Neural progenitor cell (in vitro differentiated cells): ENCODE results near the gene PDGFRA. TPM values are rescaled to one million over a fixed set of nuclear protein-coding genes. Genes with fewer than 3 reads are reported as not detected.

Experiments used
- DNase-seq: peaks from one replicate; pipeline ENCODE4 v3.0.0-alpha.2; 2016; ENCODE audit warnings: low spot score
- H2AFZ ChIP-seq: fragments of 200-600 bp; sonication (generic); replicated peaks from 2 replicates; pipeline ENCODE4 v1.6.1; 2016; ENCODE audit warnings: antibody characterized with exemption
- H3F3A ChIP-seq: fragments of 200-600 bp; sonication (generic); 2 replicates; pipeline ENCODE4 v1.6.1; 2016; ENCODE audit warnings: antibody characterized with exemption, low read depth
- H3K27ac ChIP-seq: fragments of 200-600 bp; sonication (generic); 2 replicates; pipeline ENCODE4 v1.5.1; 2016; ENCODE audit warnings: mild to moderate bottlenecking
- H3K27me3 ChIP-seq: fragments of 200-600 bp; sonication (generic); 2 replicates; pipeline ENCODE4 v1.6.1; 2016; ENCODE audit warnings: mild to moderate bottlenecking, moderate library complexity
- H3K36me3 ChIP-seq: fragments of 200-600 bp; sonication (generic); 2 replicates; pipeline ENCODE4 v1.5.1; 2016
- H3K4me1 ChIP-seq: fragments of 200-600 bp; sonication (generic); 2 replicates; pipeline ENCODE4 v1.6.1; 2016; ENCODE audit warnings: mixed run types
- H3K4me2 ChIP-seq: fragments of 200-600 bp; sonication (generic); 2 replicates; pipeline ENCODE4 v1.6.1; 2016
- H3K4me3 ChIP-seq: fragments of 200-600 bp; sonication (generic); 2 replicates; pipeline ENCODE4 v1.5.1; 2016
- H3K79me2 ChIP-seq: fragments of 200-600 bp; sonication (generic); 2 replicates; pipeline ENCODE4 v1.6.1; 2016; ENCODE audit warnings: low read depth
- H3K9ac ChIP-seq: fragments of 200-600 bp; sonication (generic); 2 replicates; pipeline ENCODE4 v1.6.1; 2016
- H3K9me3 ChIP-seq: fragments of 200-600 bp; sonication (generic); 2 replicates; pipeline ENCODE4 v1.5.1; 2016; ENCODE audit warnings: low read depth
- H4K20me1 ChIP-seq: fragments of 200-600 bp; sonication (generic); 2 replicates; pipeline ENCODE4 v1.6.1; 2016; ENCODE audit warnings: low read depth
- H3K27ac Mint-ChIP-seq: 3 replicates; pipeline ENCODE4 v1.8.0; 2021; ENCODE audit warnings: mixed read lengths
- H3K27me3 Mint-ChIP-seq: 2 replicates; pipeline ENCODE4 v1.8.0; 2022; ENCODE audit warnings: low read depth, mild to moderate bottlenecking, inconsistent platforms, moderate library complexity, mixed read lengths; ENCODE audit not compliant: insufficient read depth
- H3K36me3 Mint-ChIP-seq: 3 replicates; pipeline ENCODE4 v1.8.0; 2021; ENCODE audit warnings: mixed read lengths
- H3K4me1 Mint-ChIP-seq: 3 replicates; pipeline ENCODE4 v1.8.0; 2021; ENCODE audit warnings: mixed read lengths
- H3K4me3 Mint-ChIP-seq: 3 replicates; pipeline ENCODE4 v1.8.0; 2021; ENCODE audit warnings: mild to moderate bottlenecking, moderate library complexity, mixed read lengths
- H3K9me3 Mint-ChIP-seq: 3 replicates; pipeline ENCODE4 v1.8.0; 2020; ENCODE audit warnings: mixed read lengths
- CTCF ChIP-seq: fragments of 200-600 bp; sonication (generic); IDR thresholded peaks from 2 replicates; pipeline ENCODE4 v1.5.1; 2017; ENCODE audit warnings: antibody characterized with exemption, mild to moderate bottlenecking
- EZH2 ChIP-seq: fragments of 200-600 bp; sonication (generic); IDR thresholded peaks from 2 replicates; pipeline ENCODE4 v1.6.1; 2017; ENCODE audit warnings: antibody characterized with exemption, mild to moderate bottlenecking, moderate library complexity
- EZH2phosphoT487 ChIP-seq: fragments of 200-600 bp; sonication (generic); IDR thresholded peaks from 2 replicates; pipeline ENCODE4 v1.6.1; 2017; ENCODE audit warnings: antibody characterized with exemption
- total RNA-seq: library from RNA; depleted of rRNA; stranded (reverse); fragments of >200 nt; gene quantifications from 2 replicates; pipeline ENCODE4 v1.2.3, GENCODE V29; 2015; ENCODE audit warnings: low replicate concordance

Gene PDGFRA
- total RNA-seq, 1 donor from 2014 or later: 2.1 TPM

DNA sequence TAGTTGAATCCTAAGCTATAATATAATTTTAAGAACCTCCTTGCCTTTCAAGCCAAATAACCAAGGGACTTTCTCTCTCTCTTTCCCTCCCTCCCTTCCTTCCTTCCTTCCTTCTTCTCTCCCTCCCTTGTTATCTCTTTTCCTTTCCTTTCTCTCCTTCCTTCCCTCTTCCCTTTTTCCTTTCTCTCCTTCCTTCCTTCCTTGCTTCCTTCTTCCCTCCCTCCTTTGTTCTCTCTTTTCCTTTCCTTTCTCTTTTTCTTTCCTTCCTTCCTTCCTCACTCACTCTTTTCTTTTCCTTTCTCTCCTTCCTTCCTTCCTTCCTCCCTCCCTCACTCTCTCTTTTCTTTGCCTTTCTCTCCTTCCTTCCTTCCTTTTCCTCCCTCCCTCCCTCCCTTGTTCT is 42.4 kb downstream of the PDGFRA start:
- Histone ChIP-seq H3K9ac (no peak overlapping the region), H4K20me1 (no peaks in the 10 kb centered on the region), H3K4me3 (no peak overlapping the region), H3K27ac (no peak overlapping the region), H3F3A (no peaks in the 10 kb centered on the region), H3K9me3 (no peaks in the 10 kb centered on the region), H2AFZ (no peak overlapping the region), H3K36me3 (no peaks in the 10 kb centered on the region), H3K79me2 (no peaks in the 10 kb centered on the region), H3K27me3 (no peaks in the 10 kb centered on the region), H3K4me1 (no peaks in the 10 kb centered on the region), H3K4me2 (no peak overlapping the region)
- no peak for DNase-seq
- peaks cover 14% of the 10 kb centered on the region for H3K36me3 Mint-ChIP-seq
- H3K4me1 Mint-ChIP-seq: no peaks in the 10 kb centered on the region
- TF ChIP-seq EZH2phosphoT487 (no peak), CTCF (no peak), EZH2 (no peak)
- H3K9me3 Mint-ChIP-seq: no peaks in the 10 kb centered on the region
- H3K4me3 Mint-ChIP-seq: no peak overlapping the region
- no peak overlapping the region for H3K27ac Mint-ChIP-seq
- peaks cover 4% of the 10 kb centered on the region for H3K27me3 Mint-ChIP-seq

DNA sequence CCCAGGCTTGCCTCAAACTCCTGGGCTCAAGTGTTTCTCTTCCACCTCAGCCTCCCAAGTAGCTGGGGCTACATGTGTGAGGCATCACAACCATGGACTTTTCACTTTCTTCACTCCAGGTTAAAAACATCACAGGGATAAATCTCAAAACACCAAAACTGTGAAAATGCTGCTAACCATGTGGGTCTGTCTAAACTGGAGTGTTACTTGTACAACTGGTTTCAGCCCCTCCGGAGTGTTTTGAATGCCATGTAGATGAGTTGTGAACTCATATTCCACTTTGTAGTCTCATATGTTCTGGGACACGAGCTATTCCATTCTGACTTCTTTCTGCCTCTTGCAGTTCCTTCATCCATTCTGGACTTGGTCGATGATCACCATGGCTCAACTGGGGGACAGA is 43.0 kb downstream of the PDGFRA start:
- H3K27ac ChIP-seq: no peak overlapping the region
- Mint-ChIP-seq H3K4me1 (peaks cover 1% of the 10 kb centered on the region), H3K27me3 (peaks cover 4% of the 10 kb centered on the region), H3K36me3 (peaks cover 14% of the 10 kb centered on the region), H3K27ac (no peak overlapping the region), H3K9me3 (no peaks in the 10 kb centered on the region), H3K4me3 (no peak overlapping the region)
- H3K27me3 ChIP-seq: no peaks in the 10 kb centered on the region
- H3K36me3 ChIP-seq: no peaks in the 10 kb centered on the region
- no peaks in the 10 kb centered on the region for H4K20me1 ChIP-seq
- DNase-seq: no peak
- no peak overlapping the region for H2AFZ ChIP-seq
- no peak overlapping the region for H3K4me3 ChIP-seq
- no peaks in the 10 kb centered on the region for H3K9me3 ChIP-seq
- TF ChIP-seq EZH2 (no peak), CTCF (no peak), EZH2phosphoT487 (no peak)
- peaks cover 5% of the 10 kb centered on the region for H3F3A ChIP-seq
- H3K79me2 ChIP-seq: no peaks in the 10 kb centered on the region
- H3K4me1 ChIP-seq: no peaks in the 10 kb centered on the region
- H3K4me2 ChIP-seq: no peak overlapping the region
- no peak overlapping the region for H3K9ac ChIP-seq

DNA sequence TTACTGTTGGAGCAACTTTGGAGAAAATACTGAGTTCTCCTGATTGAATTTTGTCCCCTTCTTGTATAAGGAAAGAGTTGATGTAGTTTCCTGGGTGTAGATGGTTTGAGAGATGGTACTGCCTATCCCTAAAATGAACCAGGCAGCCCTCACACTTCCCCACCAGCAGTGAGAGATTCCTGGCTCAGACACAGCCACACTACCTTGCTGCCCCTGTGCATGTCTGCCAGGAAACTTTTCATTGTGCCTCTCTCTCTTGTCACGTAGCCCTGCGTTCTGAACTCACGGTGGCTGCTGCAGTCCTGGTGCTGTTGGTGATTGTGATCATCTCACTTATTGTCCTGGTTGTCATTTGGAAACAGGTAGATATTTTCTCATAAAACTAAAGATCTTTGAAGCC is 45.2 kb downstream of the PDGFRA start:
- Mint-ChIP-seq H3K36me3 (peaks cover 10% of the 10 kb centered on the region), H3K4me3 (no peak overlapping the region), H3K27me3 (peaks cover 4% of the 10 kb centered on the region), H3K4me1 (peaks cover 9% of the 10 kb centered on the region), H3K9me3 (no peaks in the 10 kb centered on the region), H3K27ac (no peak overlapping the region)
- Histone ChIP-seq H3K4me3 (no peak overlapping the region), H3K9me3 (no peaks in the 10 kb centered on the region), H3K4me1 (no peaks in the 10 kb centered on the region), H3F3A (peaks cover 13% of the 10 kb centered on the region), H4K20me1 (no peaks in the 10 kb centered on the region), H2AFZ (no peak overlapping the region), H3K27ac (no peak overlapping the region), H3K9ac (no peak overlapping the region), H3K27me3 (peaks cover 8% of the 10 kb centered on the region), H3K4me2 (no peak overlapping the region), H3K79me2 (no peaks in the 10 kb centered on the region), H3K36me3 (no peaks in the 10 kb centered on the region)
- no peak for DNase-seq
- TF ChIP-seq EZH2phosphoT487: no peak
- no peak for TF ChIP-seq EZH2
- no peak for TF ChIP-seq CTCF
